DOHH2 (cell line): ENCODE measurements around the gene NAV2.

ENCODE experiments used
- H3F3A ChIP-seq: fragments of 200-600 bp; sonication (generic), shearing (Covaris generic); 2 replicates; pipeline ENCODE4 v1.6.0; 2016; ENCODE audit warnings: antibody characterized with exemption, mild to moderate bottlenecking; ENCODE audit not compliant: control insufficient read depth, insufficient read depth
- H3K27ac ChIP-seq: fragments of 200-600 bp; sonication (generic); 2 replicates; pipeline ENCODE4 v1.5.1; 2014; ENCODE audit warnings: low read depth, mild to moderate bottlenecking, low read length, moderate library complexity
- H3K27me3 ChIP-seq: fragments of 200-600 bp; sonication (generic); 2 replicates; pipeline ENCODE4 v1.6.1; 2014; ENCODE audit warnings: mild to moderate bottlenecking, low read length, mixed read lengths; ENCODE audit not compliant: control insufficient read depth
- H3K36me3 ChIP-seq: fragments of 200-600 bp; sonication (generic); 2 replicates; pipeline ENCODE4 v1.6.1; 2014; ENCODE audit warnings: mild to moderate bottlenecking, low read length, moderate library complexity, mixed read lengths; ENCODE audit not compliant: control insufficient read depth
- H3K4me1 ChIP-seq: fragments of 200-600 bp; sonication (generic); 2 replicates; pipeline ENCODE4 v1.6.1; 2014; ENCODE audit warnings: mild to moderate bottlenecking, low read length, mixed read lengths; ENCODE audit not compliant: control insufficient read depth
- H3K4me2 ChIP-seq: fragments of 200-600 bp; sonication (generic); 2 replicates; pipeline ENCODE4 v1.6.0; 2014; ENCODE audit warnings: mild to moderate bottlenecking, low read length, moderate library complexity
- H3K4me3 ChIP-seq: fragments of 200-600 bp; sonication (generic); 2 replicates; pipeline ENCODE4 v1.5.1; 2014; ENCODE audit warnings: mild to moderate bottlenecking, low read length, mixed read lengths
- H3K79me2 ChIP-seq: fragments of 200-600 bp; sonication (generic); 2 replicates; pipeline ENCODE4 v1.6.1; 2014; ENCODE audit warnings: mild to moderate bottlenecking, low read length, mixed read lengths; ENCODE audit not compliant: control insufficient read depth
- H3K9me2 ChIP-seq: fragments of 200-600 bp; sonication (generic); replicated peaks from 2 replicates; pipeline ENCODE4 v1.6.1; 2014; ENCODE audit warnings: mild to moderate bottlenecking, low read length, mixed read lengths; ENCODE audit not compliant: control insufficient read depth
- H3K9me3 ChIP-seq: fragments of 200-600 bp; sonication (generic); 2 replicates; pipeline ENCODE4 v1.6.1; 2014; ENCODE audit warnings: antibody characterized with exemption, low read length, mixed read lengths; ENCODE audit not compliant: control insufficient read depth, insufficient read depth
- H4K20me1 ChIP-seq: fragments of 200-600 bp; sonication (generic); 2 replicates; pipeline ENCODE4 v1.6.0; 2014; ENCODE audit warnings: low read depth, mild to moderate bottlenecking, antibody characterized with exemption, low read length, moderate library complexity; ENCODE audit not compliant: control insufficient read depth, insufficient read depth
- EZH2phosphoT487 ChIP-seq: fragments of 200-600 bp; sonication (generic); IDR thresholded peaks from 2 replicates; pipeline ENCODE4 v1.6.1; 2017; ENCODE audit warnings: borderline replicate concordance, mild to moderate bottlenecking, antibody characterized with exemption, low read length, moderate library complexity, mixed read lengths
- TF ChIP-seq, protein P1 (sequence below): fragments of 200-600 bp; sonication (generic); IDR thresholded peaks from one replicate; pipeline ENCODE4 v1.5.1; 2014; ENCODE audit warnings: antibody characterized with exemption, mild to moderate bottlenecking, low read depth, low read length; ENCODE audit not compliant: poor library complexity, severe bottlenecking

NAV2 gene

GRCh38 chr11:19802773-19803293, 90.2 kb downstream of the NAV2 start:
- Histone ChIP-seq H3F3A (no peaks in the 10 kb centered on the region), H3K9me2 (no peaks in the 10 kb centered on the region), H3K36me3 (no peaks in the 10 kb centered on the region), H3K4me3 (no peak overlapping the region), H3K79me2 (no peaks in the 10 kb centered on the region), H4K20me1 (no peaks in the 10 kb centered on the region), H3K4me1 (no peaks in the 10 kb centered on the region), H3K9me3 (no peaks in the 10 kb centered on the region), H3K27me3 (no peaks in the 10 kb centered on the region), H3K27ac (no peak overlapping the region), H3K4me2 (no peak overlapping the region)
- TF ChIP-seq EZH2phosphoT487 = no peak
- TF ChIP-seq, protein P1, sequence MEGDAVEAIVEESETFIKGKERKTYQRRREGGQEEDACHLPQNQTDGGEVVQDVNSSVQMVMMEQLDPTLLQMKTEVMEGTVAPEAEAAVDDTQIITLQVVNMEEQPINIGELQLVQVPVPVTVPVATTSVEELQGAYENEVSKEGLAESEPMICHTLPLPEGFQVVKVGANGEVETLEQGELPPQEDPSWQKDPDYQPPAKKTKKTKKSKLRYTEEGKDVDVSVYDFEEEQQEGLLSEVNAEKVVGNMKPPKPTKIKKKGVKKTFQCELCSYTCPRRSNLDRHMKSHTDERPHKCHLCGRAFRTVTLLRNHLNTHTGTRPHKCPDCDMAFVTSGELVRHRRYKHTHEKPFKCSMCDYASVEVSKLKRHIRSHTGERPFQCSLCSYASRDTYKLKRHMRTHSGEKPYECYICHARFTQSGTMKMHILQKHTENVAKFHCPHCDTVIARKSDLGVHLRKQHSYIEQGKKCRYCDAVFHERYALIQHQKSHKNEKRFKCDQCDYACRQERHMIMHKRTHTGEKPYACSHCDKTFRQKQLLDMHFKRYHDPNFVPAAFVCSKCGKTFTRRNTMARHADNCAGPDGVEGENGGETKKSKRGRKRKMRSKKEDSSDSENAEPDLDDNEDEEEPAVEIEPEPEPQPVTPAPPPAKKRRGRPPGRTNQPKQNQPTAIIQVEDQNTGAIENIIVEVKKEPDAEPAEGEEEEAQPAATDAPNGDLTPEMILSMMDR = no peak

GRCh38 chr11:19803506-19803998, 90.9 kb downstream of the NAV2 start:
- Histone ChIP-seq H3K4me1 (no peaks in the 10 kb centered on the region), H3K4me2 (no peak overlapping the region), H3K9me2 (no peaks in the 10 kb centered on the region), H3K27ac (no peak overlapping the region), H3K36me3 (no peaks in the 10 kb centered on the region), H3K9me3 (no peaks in the 10 kb centered on the region), H3K27me3 (no peaks in the 10 kb centered on the region), H4K20me1 (no peaks in the 10 kb centered on the region), H3K79me2 (no peaks in the 10 kb centered on the region), H3F3A (no peaks in the 10 kb centered on the region), H3K4me3 (no peak overlapping the region)
- TF ChIP-seq EZH2phosphoT487 = no peak
- TF ChIP-seq, protein P1 = no peak

DNA sequence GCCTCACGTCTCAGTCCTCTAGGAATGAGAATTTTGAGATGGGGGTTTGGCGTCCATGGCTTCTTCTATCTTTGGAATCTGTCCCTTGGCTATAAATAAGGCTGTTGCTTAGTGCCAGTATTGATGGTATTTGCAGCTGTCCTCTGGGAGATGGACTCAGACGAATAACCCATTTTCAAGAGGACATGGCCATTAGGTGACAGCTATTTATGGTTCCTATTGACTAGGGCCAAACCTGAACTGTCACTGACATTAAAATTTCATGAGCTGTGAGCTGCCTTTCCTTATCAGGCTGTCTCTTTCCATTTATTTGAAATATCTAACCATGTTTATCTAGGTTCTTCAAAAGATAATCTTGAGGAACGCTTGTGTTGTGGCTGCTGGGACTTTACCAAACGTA, 92.7 kb downstream of the NAV2 start:
- H3K36me3 ChIP-seq = no peaks in the 10 kb centered on the region
- H3K9me2 ChIP-seq = no peaks in the 10 kb centered on the region
- no peaks in the 10 kb centered on the region for H3K79me2 ChIP-seq
- no peak overlapping the region for H3K27ac ChIP-seq
- TF ChIP-seq, protein P1 = no peak
- TF ChIP-seq EZH2phosphoT487 = no peak
- H3K4me1 ChIP-seq = no peaks in the 10 kb centered on the region
- H3K4me2 ChIP-seq = no peak overlapping the region
- H3F3A ChIP-seq = no peaks in the 10 kb centered on the region
- no peaks in the 10 kb centered on the region for H4K20me1 ChIP-seq
- no peak overlapping the region for H3K4me3 ChIP-seq
- no peaks in the 10 kb centered on the region for H3K9me3 ChIP-seq
- no peaks in the 10 kb centered on the region for H3K27me3 ChIP-seq
